ENCODE results near the gene FCHO2.

FCHO2 gene

GRCh38 chr5:73110190-73110589 lies 154.3 kb downstream of the FCHO2 start:
- no peak for DNase-seq (ENCODE audit: low spot score)

GRCh38 chr5:73111536-73111935 lies 155.7 kb downstream of the FCHO2 start:
- DNase-seq (ENCODE audit: low spot score) = no peak

- no peak for DNase-seq (ENCODE audit: low spot score)
These were observed 156.5 kb downstream of the FCHO2 start for GRCh38 chr5:73112359-73112758.

GRCh38 chr5:73114044-73114688 lies 158.3 kb downstream of the FCHO2 start:
- no peak for DNase-seq (ENCODE audit: low spot score)

GRCh38 chr5:73115399-73116051 lies 159.7 kb downstream of the FCHO2 start:
- DNase-seq (ENCODE audit: low spot score) = peak; percentile 86

- DNase-seq (ENCODE audit: low spot score) = no peak
These were observed 160.7 kb downstream of the FCHO2 start for GRCh38 chr5:73116506-73116905.

- no peak for DNase-seq (ENCODE audit: low spot score)
These were observed 161.4 kb downstream of the FCHO2 start for GRCh38 chr5:73117088-73117740.

GRCh38 chr5:73118391-73118973 lies 162.6 kb downstream of the FCHO2 start:
- DNase-seq (ENCODE audit: low spot score) = no peak

- DNase-seq (ENCODE audit: low spot score) = no peak
These were observed 163.8 kb downstream of the FCHO2 start for GRCh38 chr5:73119451-73120157.

- DNase-seq (ENCODE audit: low spot score) = peak; percentile 84
These were observed 164.6 kb downstream of the FCHO2 start, which contains the start of gene TMEM171 for GRCh38 chr5:73120222-73121118. Gene TMEM171 (plus strand): TSS chr5:73120575. CDS start chr5:73123374, 2,799 bp downstream.

GRCh38 chr5:73121119-73121463 lies 165.2 kb downstream of the FCHO2 start:
- DNase-seq (ENCODE audit: low spot score) = no peak

- DNase-seq (ENCODE audit: low spot score) = peak; percentile 86
These were observed 167.3 kb downstream of the FCHO2 start for GRCh38 chr5:73122875-73123810.

GRCh38 chr5:73125289-73125688 lies 169.4 kb downstream of the FCHO2 start:
- no peak for DNase-seq (ENCODE audit: low spot score)

GRCh38 chr5:73126381-73126780 lies 170.5 kb downstream of the FCHO2 start:
- DNase-seq (ENCODE audit: low spot score) = no peak

- no peak for DNase-seq (ENCODE audit: low spot score)
These were observed 171.1 kb downstream of the FCHO2 start for GRCh38 chr5:73126957-73127356.

- no peak for DNase-seq (ENCODE audit: low spot score)
These were observed 173.3 kb downstream of the FCHO2 start for GRCh38 chr5:73129143-73129542.

- DNase-seq (ENCODE audit: low spot score) = no peak
These were observed 175.0 kb downstream of the FCHO2 start for GRCh38 chr5:73130811-73131210.

- no peak for DNase-seq (ENCODE audit: low spot score)
These were observed 176.0 kb downstream of the FCHO2 start for GRCh38 chr5:73131711-73132425.

GRCh38 chr5:73132759-73133158 lies 176.9 kb downstream of the FCHO2 start:
- no peak for DNase-seq (ENCODE audit: low spot score)
